Ovary (tissue), 3 donors: Measurements from ENCODE around the gene OLFML3.

Source experiments
- CTCF ChIP-seq, 3 donors: fragments of 450-650 bp in 2 of 3; fragments of 200-600 bp in 1 of 3; IDR thresholded peaks; one replicate each; pipeline versions ENCODE4 v1.5.1 to v1.8.0; 2016 to 2022; ENCODE audit warnings: antibody characterized with exemption in 3 of 3, mild to moderate bottlenecking in 1 of 3
- EP300 ChIP-seq: sonication (generic); formaldehyde crosslinking; IDR thresholded peaks from one replicate; pipeline ENCODE4 v1.6.1; 2017; ENCODE audit warnings: antibody characterized with exemption
- donor health status: DM: no; HTN: no; CAD: no.

- TF ChIP-seq CTCF (IDR thresholded peaks at IDR 0.05) (no peak), EP300 (no peak)
These were observed 3.9 kb upstream of the OLFML3 start for GRCh38 chr1:113975211-113975895.
